AG10803 (cell line): ENCODE measurements around the gene TMEM53.
"Not testable (repeated sequence)": the region's sequence is repeated elsewhere in the genome, so short reads cannot be mapped to it uniquely, and the experiment has no call there.

Experiments
- DNase-seq: peaks from one replicate; pipeline ENCODE4 v3.0.0; 2010; ENCODE audit warnings: low read depth
- H3K4me3 ChIP-seq: 2 replicates; pipeline ENCODE4 v1.5.1; 2011; ENCODE audit warnings: mild to moderate bottlenecking, low read length, control low read depth
- TF ChIP-seq, protein P1 (sequence below): conservative IDR thresholded peaks from 2 replicates; pipeline ENCODE4 v1.5.1; 2011; ENCODE audit warnings: mild to moderate bottlenecking, low read length, control low read depth, inconsistent platforms

TMEM53 gene

DNA sequence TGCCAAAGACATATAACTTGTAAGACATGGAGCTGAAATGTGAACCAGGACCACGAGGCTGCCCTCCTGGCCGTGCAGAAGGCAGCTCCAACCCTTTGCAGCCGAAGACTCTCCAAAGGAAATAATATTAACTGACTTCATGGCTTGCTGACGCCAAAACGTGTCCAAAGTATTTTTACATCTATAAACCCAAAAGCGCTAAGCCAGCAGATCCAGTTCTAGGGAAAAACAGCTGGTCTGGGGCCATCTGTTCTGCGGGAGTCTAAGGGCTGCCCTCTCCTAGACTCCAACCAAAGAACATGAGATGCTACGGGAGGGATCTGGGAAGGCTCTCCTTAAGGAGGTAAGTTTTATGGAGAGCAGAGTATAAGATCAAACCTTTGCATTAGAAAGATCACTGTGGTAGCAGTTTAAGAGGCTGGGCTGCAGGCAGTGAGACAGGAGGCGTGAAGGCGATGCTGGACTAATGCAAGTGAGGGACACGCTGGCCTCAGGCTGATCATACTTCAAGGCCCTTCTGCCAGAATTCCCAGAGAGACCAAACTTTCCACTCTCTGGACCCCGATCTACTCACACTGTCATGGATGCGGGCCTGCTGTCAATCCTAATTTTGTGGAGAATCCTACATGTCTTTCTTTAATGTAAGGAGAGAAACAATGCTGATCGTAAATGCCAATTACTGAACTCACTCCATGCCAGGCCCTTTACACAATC, 1.2 kb downstream of the TMEM53 start:
- TF ChIP-seq, protein P1, sequence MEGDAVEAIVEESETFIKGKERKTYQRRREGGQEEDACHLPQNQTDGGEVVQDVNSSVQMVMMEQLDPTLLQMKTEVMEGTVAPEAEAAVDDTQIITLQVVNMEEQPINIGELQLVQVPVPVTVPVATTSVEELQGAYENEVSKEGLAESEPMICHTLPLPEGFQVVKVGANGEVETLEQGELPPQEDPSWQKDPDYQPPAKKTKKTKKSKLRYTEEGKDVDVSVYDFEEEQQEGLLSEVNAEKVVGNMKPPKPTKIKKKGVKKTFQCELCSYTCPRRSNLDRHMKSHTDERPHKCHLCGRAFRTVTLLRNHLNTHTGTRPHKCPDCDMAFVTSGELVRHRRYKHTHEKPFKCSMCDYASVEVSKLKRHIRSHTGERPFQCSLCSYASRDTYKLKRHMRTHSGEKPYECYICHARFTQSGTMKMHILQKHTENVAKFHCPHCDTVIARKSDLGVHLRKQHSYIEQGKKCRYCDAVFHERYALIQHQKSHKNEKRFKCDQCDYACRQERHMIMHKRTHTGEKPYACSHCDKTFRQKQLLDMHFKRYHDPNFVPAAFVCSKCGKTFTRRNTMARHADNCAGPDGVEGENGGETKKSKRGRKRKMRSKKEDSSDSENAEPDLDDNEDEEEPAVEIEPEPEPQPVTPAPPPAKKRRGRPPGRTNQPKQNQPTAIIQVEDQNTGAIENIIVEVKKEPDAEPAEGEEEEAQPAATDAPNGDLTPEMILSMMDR, result no peak
- peak overlapping the region; percentile 87 for H3K4me3 ChIP-seq
- no peak for DNase-seq

DNA sequence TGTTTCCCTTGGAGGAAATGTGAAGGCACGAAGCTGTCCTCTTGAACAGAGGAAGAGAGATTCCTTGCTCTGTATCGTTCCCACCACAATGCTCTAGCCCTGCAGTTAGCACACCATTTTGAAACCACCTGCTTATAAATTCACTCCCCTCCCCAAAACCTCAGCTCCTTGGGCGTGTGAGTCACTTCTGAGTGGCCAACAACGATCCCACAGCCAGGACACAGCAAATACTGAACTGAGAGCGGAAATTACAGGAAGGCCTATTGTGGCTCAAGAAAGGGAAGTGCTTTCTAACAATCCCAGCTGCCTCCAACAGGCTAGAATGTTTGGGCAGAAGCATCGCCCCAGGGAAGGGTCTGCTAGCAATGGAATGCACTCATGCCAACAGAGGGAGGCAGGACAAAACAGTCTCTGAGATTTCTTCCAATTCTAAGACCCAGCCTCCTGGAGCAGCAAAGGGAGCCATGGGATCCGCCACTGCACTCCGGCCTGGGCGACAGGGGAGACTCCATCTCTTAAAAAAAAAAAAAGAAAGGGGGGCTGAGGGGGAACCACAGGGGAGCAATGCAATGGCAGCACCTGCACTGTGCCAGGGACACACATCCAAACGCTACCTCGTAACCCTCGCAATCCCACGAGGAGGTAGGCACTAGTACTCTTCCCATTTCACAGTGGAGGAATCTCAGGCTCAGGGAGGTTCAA, 1.9 kb downstream of the TMEM53 start:
- peak; percentile 13 for DNase-seq
- H3K4me3 ChIP-seq, result no peak overlapping the region
- TF ChIP-seq, protein P1, result no peak

DNA sequence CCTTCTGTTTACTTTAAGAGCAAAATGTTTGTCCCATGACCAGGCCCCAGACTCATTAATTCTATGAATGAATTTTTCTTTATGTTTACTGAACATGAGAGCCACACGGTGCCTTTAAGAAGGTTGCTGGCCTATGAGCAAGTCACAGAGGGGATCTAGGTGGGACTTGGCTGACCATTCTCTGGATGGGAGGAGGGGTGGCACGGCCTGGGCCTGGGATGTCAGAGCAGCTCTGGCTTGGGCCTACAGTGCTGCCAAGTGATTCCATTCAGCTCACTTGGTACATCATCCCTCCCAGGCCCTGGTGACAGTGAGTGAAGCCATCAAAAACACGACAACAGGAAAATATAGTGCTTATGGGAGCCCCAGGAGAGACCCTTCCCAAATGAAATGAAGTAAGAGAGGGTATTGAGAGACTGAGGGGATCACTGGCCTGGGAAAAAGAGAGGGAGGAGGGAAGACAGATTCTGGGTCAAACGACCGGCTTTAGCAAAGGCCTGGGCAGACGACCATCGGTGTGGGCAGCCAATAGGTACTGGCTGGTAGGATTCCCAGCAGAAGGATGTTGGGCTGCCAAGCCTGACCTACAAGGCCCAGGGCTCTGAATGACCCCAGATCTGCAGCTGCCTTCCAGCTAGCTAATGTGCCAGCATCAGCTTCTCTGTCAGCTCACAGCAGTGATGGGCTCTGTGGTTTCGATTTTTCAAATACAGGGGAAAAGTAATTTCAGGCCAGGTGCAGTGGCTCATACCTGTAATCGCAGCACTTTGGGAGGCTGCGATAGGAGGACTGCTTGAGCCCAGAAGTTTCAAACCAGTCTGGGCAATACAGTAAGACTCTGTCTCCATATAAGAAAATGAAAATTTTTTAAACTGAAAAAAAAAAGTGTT, 3.3 kb downstream of the TMEM53 start:
- TF ChIP-seq, protein P1, result no peak
- no peak overlapping the region for H3K4me3 ChIP-seq
- DNase-seq, result no peak

DNA sequence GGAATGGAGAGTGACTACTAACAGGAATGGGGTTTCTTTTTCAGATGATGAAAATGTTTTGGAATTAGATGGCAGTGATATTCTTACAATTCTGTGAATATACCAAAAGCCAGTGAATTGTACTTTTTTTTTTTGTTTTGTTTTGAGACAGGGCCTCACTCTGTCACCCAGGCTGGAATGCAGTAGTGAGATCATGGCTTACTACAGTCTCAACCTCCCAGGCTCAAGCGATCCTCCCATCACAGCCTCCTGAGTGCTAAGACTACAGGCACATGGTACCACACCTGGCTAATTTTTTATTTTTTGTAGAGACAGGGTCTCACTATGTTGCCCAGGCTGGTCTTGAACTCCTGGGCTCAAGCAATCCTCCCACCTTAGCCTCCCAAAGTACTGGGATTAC, 7.6 kb downstream of the TMEM53 start:
- DNase-seq, H3K4me3 ChIP-seq: not testable (repeated sequence)

DNA sequence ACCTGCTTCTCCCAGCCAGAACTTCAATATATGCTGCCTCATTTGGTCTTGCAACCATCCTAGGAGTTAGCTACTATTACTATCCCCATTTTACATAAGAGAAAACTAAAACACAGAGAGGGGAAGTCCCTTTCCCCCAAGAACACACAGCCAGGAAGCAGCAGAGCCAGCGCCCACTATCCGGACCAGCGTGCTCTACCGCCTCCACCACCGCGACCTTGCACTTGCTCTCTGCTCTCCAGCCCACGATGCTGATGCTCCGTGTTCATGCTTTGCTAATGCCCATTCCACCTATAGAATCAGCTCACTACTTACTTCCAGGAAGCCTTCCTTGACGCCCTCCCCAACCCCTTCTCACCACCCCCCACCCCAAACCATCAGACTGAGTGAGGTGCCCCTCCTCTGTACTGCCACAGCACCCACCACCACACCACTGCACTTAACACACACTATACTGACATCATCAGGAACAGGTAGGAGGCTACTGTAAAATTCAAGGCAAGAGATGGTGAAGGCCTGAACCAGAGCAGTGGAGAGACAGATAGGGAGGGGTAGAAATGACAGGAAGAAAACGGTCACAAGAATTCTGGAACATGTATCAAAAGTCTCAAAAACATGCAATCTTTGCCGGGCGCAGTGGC, 9.4 kb downstream of the TMEM53 start:
- no peak overlapping the region for H3K4me3 ChIP-seq
- TF ChIP-seq, protein P1, result no peak
- no peak for DNase-seq

DNA sequence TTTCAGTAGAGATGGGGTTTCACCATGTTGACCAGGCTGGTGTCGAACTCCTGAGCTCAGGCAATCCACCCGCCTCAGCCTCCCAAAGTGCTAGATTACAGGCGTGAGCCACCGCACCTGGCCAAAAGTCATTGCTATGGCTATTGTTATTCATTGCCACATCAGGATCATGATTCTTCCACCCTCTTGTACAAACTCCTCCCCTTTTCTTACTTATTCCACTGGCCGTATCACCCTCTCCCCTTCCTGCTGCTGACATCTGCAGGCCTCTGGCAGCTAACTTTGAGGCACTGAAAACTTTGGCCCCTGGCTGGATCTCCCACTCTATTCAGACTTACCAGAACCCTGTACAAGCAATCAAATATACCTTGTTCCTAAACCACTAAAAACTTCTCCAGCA, 10.9 kb downstream of the TMEM53 start:
- no peak for DNase-seq
- H3K4me3 ChIP-seq, result no peak overlapping the region
- TF ChIP-seq, protein P1, result no peak

DNA sequence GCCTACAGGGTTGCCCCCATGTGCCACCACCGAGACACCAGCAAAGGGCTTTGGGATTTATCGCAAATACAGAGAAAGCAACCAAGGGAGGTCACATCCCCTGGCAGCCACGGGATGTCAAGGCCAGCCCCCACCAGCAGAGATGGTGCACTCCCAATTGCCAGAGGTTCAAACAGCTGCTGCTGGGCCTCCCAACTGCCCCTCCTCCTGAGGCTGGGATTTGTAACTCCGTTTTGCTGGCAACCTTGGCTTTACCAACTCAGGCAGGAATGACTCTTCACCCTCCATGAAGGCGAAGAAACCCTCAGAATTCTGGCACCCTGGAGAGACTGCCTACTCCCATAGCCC, 11.6 kb downstream of the TMEM53 start:
- TF ChIP-seq, protein P1, result no peak

More for the DNA sequence above, 11.6 kb downstream of the TMEM53 start:
- no peak for DNase-seq
- H3K4me3 ChIP-seq, result no peak overlapping the region
